Fibroblast of skin of back (primary cell): ENCODE results near the gene OR4D2.
A peak's percentile ranks its signal among the peaks of the same experiment; 100 is the strongest.

ENCODE experiments used
- DNase-seq: peaks from one replicate; pipeline ENCODE4 v3.0.0-alpha.2; 2013

Gene OR4D2

GRCh38 chr17:58215685-58216084 lies 48.9 kb downstream of the OR4D2 start:
- DNase-seq: no peak

- DNase-seq: no peak
Observed at GRCh38 chr17:58217766-58218165, 51.0 kb downstream of the OR4D2 start.

GRCh38 chr17:58219007-58219788 lies 52.4 kb downstream of the OR4D2 start, which contains the start of gene MKS1:
Gene MKS1 (minus strand): TSS chr17:58219255. CDS start chr17:58219230, 25 bp downstream.
- DNase-seq: peak; percentile 89

- DNase-seq: no peak
Observed at GRCh38 chr17:58219789-58220183, 53.0 kb downstream of the OR4D2 start.
